OCI-LY7 (cell line): Measurements from ENCODE around the gene ENHO.

Source experiments
- EZH2phosphoT487 ChIP-seq: fragments of 200-600 bp; sonication (generic); IDR thresholded peaks from 2 replicates; pipeline ENCODE4 v1.6.1; 2018; ENCODE audit warnings: low read depth, borderline replicate concordance, mild to moderate bottlenecking, mixed run types, antibody characterized with exemption, low read length, moderate library complexity, mixed read lengths
- TF ChIP-seq, protein P1 (sequence below): fragments of 200-600 bp; sonication (generic); conservative IDR thresholded peaks from 2 replicates; pipeline ENCODE4 v1.5.1; 2014; ENCODE audit warnings: mild to moderate bottlenecking, antibody characterized with exemption, low read length, moderate library complexity, mixed read lengths

DNA sequence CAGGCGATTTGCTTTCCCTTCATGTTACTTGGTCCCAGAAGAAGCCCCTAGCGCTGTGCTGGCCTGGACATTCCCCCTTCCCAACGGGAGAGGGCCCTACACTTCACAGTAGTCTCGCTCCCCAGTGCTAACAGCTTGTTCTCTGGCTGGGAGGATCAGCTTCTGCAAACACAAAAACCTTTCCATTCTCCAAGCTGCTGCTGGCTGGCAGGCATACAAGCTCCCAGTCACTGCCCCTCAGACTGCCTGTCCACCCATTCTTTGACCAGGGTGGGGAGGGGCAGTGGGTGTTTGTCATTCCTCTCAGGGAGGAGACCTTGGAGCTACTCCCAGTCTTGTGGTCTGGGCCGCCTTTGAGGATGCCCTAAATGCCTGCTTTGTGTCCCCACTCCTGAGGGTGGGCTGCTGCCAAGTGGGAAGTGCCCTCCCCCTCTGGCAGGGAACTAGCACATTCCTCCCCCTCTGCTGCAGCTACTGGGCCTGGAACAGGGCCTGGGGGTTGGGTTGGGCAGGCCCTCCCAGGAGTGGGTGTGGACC lies 20.8 kb downstream of the ENHO start:
- TF ChIP-seq EZH2phosphoT487 = no peak
- TF ChIP-seq, protein P1, sequence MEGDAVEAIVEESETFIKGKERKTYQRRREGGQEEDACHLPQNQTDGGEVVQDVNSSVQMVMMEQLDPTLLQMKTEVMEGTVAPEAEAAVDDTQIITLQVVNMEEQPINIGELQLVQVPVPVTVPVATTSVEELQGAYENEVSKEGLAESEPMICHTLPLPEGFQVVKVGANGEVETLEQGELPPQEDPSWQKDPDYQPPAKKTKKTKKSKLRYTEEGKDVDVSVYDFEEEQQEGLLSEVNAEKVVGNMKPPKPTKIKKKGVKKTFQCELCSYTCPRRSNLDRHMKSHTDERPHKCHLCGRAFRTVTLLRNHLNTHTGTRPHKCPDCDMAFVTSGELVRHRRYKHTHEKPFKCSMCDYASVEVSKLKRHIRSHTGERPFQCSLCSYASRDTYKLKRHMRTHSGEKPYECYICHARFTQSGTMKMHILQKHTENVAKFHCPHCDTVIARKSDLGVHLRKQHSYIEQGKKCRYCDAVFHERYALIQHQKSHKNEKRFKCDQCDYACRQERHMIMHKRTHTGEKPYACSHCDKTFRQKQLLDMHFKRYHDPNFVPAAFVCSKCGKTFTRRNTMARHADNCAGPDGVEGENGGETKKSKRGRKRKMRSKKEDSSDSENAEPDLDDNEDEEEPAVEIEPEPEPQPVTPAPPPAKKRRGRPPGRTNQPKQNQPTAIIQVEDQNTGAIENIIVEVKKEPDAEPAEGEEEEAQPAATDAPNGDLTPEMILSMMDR = no peak
